K562 (cell line): Measurements from ENCODE around the gene ZNF768. TPM values are rescaled to one million over a fixed set of nuclear protein-coding genes. Genes with fewer than 3 reads are reported as not detected.

Source experiments
- BDP1 ChIP-seq: IDR thresholded peaks from 3 replicates; pipeline ENCODE4 v1.6.1; 2011; ENCODE audit not compliant: insufficient read length, insufficient read depth
- CBX5 ChIP-seq: IDR thresholded peaks from 2 replicates; pipeline ENCODE4 v1.6.1; 2014; ENCODE audit warnings: low read depth, borderline replicate concordance
- ESRRB ChIP-seq: fragments of 250-450 bp; sonication (Bioruptor Pico); IDR thresholded peaks from 2 replicates; pipeline ENCODE4 v1.5.0; 2020; ENCODE audit warnings: mild to moderate bottlenecking, moderate library complexity, borderline replicate concordance
- MXI1 ChIP-seq: IDR thresholded peaks from 2 replicates; pipeline ENCODE4 v1.6.1; 2011; ENCODE audit warnings: low read depth, mild to moderate bottlenecking, improper control_type of control experiment, low read length
- NEUROD1 ChIP-seq: fragments of 150-350 bp; IDR thresholded peaks from 2 replicates; pipeline ENCODE4 v1.6.1; 2014; ENCODE audit warnings: borderline replicate concordance, low read length, low read depth; ENCODE audit not compliant: partially characterized antibody
- SOX6 ChIP-seq: fragments of 450-650 bp; IDR thresholded peaks from 2 replicates; pipeline ENCODE4 v1.6.1; 2014; ENCODE audit warnings: mild to moderate bottlenecking
- SUPT5H ChIP-seq: fragments of 450-650 bp; IDR thresholded peaks from 2 replicates; pipeline ENCODE4 v1.6.1; 2016
- ZNF3 ChIP-seq: fragments of 250-450 bp; sonication (Bioruptor Pico); IDR thresholded peaks from 2 replicates; pipeline ENCODE4 v1.5.0; 2021; ENCODE audit warnings: mild to moderate bottlenecking, moderate library complexity
- polyA plus RNA-seq, 8 experiments: library from polyadenylated mRNA; depleted of rRNA in 4 of 8; stranded (reverse) in 5 of 8; unstranded in 3 of 8; fragments of >200 nt; fragmentation: Nextera tagmentation in 2 of 8; fragmentation: Illumina TruSeq in 1 of 8; extraction: Ambion mirVana in 2 of 8; extraction: Trizol in 1 of 8; gene quantifications; 2 replicates each; pipeline versions ENCODE4 v1.2.1 to v1.2.3, GENCODE V29; 2011 to 2014; ENCODE audit warnings: inconsistent platforms in 1 of 8, missing spikeins in 1 of 8
- total RNA-seq, 7 experiments: library from RNA; depleted of rRNA in 6 of 7; stranded (reverse); fragments of >200 nt in 6 of 7; fragmentation: Illumina TruSeq in 2 of 7; extraction: Trizol in 2 of 7; gene quantifications; 2 replicates each; pipeline versions ENCODE4 v1.2.1 to v1.2.3, GENCODE V29; 2011 to 2021; ENCODE audit warnings: low replicate concordance in 1 of 7
- TF ChIP-seq, protein P1 (sequence below): sonication (generic); formaldehyde crosslinking; IDR thresholded peaks from 2 replicates; pipeline ENCODE4 v1.8.0; 2022; ENCODE audit warnings: mild to moderate bottlenecking, missing genetic modification reagents
- TF ChIP-seq, protein P2 (sequence below): fragments of 450-650 bp; IDR thresholded peaks from 2 replicates; pipeline ENCODE4 v1.7.1; 2018; ENCODE audit warnings: mild to moderate bottlenecking, low read depth; ENCODE audit not compliant: partially characterized antibody
- TF ChIP-seq, protein P3 (sequence below): sonication (generic); formaldehyde crosslinking; IDR thresholded peaks from 2 replicates; pipeline ENCODE4 v1.8.1; 2022; ENCODE audit warnings: missing genetic modification reagents
- TF ChIP-seq, protein P4 (sequence below): fragments of 250-450 bp; sonication (Bioruptor Pico); IDR thresholded peaks from 2 replicates; pipeline ENCODE4 v1.8.0; 2022; ENCODE audit warnings: moderate library complexity, mild to moderate bottlenecking, inconsistent platforms
- TF ChIP-seq, protein P5 (sequence below): sonication (generic); formaldehyde crosslinking; IDR thresholded peaks from 2 replicates; pipeline ENCODE4 v1.8.0; 2023; ENCODE audit warnings: missing genetic modification reagents, mild to moderate bottlenecking, borderline replicate concordance

The ZNF768 gene
- total and polyA plus RNA-seq, 9 of the 15 experiments (the other 6 are each of a cell fraction or from before 2014, with no cell fraction given): 0.13 to 50.7 (median 26.9) TPM

DNA sequence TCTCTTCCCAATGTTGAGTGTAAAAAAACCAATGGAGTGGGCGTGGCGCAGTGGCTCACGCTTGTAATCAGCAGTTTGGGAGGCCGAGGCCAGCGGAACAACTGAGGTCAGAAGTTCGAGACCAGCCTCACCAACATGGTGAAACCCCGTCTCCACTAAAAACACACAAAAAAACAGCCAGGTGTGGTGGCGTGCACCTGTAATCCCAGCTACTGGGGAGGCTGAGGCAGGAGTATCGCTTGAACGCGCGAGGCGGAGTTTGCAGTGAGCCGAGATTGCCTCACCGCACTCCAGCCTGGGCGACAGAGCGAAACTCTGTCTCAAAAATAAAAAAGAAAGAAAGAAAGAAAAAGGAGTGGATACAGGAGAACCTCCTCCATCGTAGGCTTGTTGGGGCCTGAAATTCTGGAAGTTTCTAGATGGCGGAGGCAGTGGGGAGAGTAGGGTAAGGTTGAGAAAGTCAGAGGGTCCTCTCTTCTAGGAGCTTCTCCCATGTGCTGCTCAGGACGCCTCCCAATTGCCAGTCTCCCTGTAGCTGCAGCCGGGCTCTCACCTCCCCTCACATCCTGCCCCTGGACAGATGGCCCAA is 32.5 kb upstream of the ZNF768 start (continued):
- TF ChIP-seq, protein P1, sequence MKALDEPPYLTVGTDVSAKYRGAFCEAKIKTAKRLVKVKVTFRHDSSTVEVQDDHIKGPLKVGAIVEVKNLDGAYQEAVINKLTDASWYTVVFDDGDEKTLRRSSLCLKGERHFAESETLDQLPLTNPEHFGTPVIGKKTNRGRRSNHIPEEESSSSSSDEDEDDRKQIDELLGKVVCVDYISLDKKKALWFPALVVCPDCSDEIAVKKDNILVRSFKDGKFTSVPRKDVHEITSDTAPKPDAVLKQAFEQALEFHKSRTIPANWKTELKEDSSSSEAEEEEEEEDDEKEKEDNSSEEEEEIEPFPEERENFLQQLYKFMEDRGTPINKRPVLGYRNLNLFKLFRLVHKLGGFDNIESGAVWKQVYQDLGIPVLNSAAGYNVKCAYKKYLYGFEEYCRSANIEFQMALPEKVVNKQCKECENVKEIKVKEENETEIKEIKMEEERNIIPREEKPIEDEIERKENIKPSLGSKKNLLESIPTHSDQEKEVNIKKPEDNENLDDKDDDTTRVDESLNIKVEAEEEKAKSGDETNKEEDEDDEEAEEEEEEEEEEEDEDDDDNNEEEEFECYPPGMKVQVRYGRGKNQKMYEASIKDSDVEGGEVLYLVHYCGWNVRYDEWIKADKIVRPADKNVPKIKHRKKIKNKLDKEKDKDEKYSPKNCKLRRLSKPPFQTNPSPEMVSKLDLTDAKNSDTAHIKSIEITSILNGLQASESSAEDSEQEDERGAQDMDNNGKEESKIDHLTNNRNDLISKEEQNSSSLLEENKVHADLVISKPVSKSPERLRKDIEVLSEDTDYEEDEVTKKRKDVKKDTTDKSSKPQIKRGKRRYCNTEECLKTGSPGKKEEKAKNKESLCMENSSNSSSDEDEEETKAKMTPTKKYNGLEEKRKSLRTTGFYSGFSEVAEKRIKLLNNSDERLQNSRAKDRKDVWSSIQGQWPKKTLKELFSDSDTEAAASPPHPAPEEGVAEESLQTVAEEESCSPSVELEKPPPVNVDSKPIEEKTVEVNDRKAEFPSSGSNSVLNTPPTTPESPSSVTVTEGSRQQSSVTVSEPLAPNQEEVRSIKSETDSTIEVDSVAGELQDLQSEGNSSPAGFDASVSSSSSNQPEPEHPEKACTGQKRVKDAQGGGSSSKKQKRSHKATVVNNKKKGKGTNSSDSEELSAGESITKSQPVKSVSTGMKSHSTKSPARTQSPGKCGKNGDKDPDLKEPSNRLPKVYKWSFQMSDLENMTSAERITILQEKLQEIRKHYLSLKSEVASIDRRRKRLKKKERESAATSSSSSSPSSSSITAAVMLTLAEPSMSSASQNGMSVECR (CRISPR knock-in tag): no peak
- TF ChIP-seq, protein P2, sequence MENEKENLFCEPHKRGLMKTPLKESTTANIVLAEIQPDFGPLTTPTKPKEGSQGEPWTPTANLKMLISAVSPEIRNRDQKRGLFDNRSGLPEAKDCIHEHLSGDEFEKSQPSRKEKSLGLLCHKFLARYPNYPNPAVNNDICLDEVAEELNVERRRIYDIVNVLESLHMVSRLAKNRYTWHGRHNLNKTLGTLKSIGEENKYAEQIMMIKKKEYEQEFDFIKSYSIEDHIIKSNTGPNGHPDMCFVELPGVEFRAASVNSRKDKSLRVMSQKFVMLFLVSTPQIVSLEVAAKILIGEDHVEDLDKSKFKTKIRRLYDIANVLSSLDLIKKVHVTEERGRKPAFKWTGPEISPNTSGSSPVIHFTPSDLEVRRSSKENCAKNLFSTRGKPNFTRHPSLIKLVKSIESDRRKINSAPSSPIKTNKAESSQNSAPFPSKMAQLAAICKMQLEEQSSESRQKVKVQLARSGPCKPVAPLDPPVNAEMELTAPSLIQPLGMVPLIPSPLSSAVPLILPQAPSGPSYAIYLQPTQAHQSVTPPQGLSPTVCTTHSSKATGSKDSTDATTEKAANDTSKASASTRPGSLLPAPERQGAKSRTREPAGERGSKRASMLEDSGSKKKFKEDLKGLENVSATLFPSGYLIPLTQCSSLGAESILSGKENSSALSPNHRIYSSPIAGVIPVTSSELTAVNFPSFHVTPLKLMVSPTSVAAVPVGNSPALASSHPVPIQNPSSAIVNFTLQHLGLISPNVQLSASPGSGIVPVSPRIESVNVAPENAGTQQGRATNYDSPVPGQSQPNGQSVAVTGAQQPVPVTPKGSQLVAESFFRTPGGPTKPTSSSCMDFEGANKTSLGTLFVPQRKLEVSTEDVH: peak; percentile 28
- TF ChIP-seq SOX6 (no peak), ESRRB (CRISPR knock-in tag) (no peak), SUPT5H (no peak), MXI1 (no peak), BDP1 (no peak), ZNF3 (CRISPR knock-in tag) (no peak), CBX5 (no peak), NEUROD1 (no peak)
- TF ChIP-seq, protein P3, sequence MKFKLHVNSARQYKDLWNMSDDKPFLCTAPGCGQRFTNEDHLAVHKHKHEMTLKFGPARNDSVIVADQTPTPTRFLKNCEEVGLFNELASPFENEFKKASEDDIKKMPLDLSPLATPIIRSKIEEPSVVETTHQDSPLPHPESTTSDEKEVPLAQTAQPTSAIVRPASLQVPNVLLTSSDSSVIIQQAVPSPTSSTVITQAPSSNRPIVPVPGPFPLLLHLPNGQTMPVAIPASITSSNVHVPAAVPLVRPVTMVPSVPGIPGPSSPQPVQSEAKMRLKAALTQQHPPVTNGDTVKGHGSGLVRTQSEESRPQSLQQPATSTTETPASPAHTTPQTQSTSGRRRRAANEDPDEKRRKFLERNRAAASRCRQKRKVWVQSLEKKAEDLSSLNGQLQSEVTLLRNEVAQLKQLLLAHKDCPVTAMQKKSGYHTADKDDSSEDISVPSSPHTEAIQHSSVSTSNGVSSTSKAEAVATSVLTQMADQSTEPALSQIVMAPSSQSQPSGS (CRISPR knock-in tag): no peak
- TF ChIP-seq, protein P4, sequence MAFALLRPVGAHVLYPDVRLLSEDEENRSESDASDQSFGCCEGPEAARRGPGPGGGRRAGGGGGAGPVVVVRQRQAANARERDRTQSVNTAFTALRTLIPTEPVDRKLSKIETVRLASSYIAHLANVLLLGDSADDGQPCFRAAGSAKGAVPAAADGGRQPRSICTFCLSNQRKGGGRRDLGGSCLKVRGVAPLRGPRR (CRISPR knock-in tag): no peak
- TF ChIP-seq, protein P5, sequence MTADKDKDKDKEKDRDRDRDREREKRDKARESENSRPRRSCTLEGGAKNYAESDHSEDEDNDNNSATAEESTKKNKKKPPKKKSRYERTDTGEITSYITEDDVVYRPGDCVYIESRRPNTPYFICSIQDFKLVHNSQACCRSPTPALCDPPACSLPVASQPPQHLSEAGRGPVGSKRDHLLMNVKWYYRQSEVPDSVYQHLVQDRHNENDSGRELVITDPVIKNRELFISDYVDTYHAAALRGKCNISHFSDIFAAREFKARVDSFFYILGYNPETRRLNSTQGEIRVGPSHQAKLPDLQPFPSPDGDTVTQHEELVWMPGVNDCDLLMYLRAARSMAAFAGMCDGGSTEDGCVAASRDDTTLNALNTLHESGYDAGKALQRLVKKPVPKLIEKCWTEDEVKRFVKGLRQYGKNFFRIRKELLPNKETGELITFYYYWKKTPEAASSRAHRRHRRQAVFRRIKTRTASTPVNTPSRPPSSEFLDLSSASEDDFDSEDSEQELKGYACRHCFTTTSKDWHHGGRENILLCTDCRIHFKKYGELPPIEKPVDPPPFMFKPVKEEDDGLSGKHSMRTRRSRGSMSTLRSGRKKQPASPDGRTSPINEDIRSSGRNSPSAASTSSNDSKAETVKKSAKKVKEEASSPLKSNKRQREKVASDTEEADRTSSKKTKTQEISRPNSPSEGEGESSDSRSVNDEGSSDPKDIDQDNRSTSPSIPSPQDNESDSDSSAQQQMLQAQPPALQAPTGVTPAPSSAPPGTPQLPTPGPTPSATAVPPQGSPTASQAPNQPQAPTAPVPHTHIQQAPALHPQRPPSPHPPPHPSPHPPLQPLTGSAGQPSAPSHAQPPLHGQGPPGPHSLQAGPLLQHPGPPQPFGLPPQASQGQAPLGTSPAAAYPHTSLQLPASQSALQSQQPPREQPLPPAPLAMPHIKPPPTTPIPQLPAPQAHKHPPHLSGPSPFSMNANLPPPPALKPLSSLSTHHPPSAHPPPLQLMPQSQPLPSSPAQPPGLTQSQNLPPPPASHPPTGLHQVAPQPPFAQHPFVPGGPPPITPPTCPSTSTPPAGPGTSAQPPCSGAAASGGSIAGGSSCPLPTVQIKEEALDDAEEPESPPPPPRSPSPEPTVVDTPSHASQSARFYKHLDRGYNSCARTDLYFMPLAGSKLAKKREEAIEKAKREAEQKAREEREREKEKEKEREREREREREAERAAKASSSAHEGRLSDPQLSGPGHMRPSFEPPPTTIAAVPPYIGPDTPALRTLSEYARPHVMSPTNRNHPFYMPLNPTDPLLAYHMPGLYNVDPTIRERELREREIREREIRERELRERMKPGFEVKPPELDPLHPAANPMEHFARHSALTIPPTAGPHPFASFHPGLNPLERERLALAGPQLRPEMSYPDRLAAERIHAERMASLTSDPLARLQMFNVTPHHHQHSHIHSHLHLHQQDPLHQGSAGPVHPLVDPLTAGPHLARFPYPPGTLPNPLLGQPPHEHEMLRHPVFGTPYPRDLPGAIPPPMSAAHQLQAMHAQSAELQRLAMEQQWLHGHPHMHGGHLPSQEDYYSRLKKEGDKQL: no peak
